Measurements from ENCODE around the gene RPS5.

DNA sequence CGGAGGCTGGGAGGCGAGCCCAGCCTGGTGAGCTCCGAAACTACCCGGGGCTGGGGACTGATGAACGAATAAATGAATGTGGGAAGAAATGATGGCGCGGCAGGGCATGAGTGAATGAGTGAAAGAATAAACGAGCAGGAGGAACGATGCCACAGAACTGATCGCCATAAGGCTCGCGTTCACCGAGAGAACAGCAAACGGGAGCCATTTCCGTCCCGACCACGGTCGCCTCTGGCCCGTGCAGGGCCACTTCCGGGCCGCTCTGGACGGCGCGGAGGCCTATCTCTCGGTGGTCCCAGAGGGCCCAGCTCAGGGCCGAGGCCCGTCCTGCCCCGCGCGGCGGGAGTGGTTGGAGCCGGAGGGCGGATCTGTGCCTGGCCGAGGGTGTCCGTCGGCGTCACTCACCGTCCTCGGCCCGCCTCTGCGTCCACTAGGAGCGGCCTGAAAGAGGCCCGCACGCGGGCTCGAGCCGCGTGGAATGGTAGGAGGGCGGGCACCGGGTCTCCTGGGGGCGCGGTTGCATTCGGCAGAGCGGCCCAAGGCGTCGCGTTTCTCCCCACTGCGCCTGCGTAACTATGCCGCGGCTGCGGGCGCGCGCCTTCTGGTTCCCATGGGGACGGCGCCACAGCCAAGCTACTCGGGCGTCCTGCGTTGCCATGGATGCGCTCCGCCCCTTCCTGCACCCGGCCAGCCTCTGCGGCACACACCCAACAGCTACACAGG, 24.6 kb upstream of the RPS5 start, which contains the start of gene ZNF497:
- TF ChIP-seq, protein P1, sequence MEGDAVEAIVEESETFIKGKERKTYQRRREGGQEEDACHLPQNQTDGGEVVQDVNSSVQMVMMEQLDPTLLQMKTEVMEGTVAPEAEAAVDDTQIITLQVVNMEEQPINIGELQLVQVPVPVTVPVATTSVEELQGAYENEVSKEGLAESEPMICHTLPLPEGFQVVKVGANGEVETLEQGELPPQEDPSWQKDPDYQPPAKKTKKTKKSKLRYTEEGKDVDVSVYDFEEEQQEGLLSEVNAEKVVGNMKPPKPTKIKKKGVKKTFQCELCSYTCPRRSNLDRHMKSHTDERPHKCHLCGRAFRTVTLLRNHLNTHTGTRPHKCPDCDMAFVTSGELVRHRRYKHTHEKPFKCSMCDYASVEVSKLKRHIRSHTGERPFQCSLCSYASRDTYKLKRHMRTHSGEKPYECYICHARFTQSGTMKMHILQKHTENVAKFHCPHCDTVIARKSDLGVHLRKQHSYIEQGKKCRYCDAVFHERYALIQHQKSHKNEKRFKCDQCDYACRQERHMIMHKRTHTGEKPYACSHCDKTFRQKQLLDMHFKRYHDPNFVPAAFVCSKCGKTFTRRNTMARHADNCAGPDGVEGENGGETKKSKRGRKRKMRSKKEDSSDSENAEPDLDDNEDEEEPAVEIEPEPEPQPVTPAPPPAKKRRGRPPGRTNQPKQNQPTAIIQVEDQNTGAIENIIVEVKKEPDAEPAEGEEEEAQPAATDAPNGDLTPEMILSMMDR (IDR thresholded peaks at IDR 0.05): peak in 3 of 4 experiments; percentile 17 to 35 (median 33)
- TF ChIP-seq POLR2A (IDR thresholded peaks at IDR 0.05): peak; percentile 51

Data from prostate gland (tissue), 2 donors.